GM18870 (cell line): Measurements from ENCODE around the gene LOXL3.

Experiments used
- ATAC-seq: cut with Tn5 transposase; IDR thresholded peaks from one replicate; pipeline ENCODE4 v1.9.1; 2021; ENCODE audit warnings: moderate library complexity; ENCODE audit not compliant: unreplicated experiment

Gene LOXL3, protein sequence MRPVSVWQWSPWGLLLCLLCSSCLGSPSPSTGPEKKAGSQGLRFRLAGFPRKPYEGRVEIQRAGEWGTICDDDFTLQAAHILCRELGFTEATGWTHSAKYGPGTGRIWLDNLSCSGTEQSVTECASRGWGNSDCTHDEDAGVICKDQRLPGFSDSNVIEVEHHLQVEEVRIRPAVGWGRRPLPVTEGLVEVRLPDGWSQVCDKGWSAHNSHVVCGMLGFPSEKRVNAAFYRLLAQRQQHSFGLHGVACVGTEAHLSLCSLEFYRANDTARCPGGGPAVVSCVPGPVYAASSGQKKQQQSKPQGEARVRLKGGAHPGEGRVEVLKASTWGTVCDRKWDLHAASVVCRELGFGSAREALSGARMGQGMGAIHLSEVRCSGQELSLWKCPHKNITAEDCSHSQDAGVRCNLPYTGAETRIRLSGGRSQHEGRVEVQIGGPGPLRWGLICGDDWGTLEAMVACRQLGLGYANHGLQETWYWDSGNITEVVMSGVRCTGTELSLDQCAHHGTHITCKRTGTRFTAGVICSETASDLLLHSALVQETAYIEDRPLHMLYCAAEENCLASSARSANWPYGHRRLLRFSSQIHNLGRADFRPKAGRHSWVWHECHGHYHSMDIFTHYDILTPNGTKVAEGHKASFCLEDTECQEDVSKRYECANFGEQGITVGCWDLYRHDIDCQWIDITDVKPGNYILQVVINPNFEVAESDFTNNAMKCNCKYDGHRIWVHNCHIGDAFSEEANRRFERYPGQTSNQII

DNA sequence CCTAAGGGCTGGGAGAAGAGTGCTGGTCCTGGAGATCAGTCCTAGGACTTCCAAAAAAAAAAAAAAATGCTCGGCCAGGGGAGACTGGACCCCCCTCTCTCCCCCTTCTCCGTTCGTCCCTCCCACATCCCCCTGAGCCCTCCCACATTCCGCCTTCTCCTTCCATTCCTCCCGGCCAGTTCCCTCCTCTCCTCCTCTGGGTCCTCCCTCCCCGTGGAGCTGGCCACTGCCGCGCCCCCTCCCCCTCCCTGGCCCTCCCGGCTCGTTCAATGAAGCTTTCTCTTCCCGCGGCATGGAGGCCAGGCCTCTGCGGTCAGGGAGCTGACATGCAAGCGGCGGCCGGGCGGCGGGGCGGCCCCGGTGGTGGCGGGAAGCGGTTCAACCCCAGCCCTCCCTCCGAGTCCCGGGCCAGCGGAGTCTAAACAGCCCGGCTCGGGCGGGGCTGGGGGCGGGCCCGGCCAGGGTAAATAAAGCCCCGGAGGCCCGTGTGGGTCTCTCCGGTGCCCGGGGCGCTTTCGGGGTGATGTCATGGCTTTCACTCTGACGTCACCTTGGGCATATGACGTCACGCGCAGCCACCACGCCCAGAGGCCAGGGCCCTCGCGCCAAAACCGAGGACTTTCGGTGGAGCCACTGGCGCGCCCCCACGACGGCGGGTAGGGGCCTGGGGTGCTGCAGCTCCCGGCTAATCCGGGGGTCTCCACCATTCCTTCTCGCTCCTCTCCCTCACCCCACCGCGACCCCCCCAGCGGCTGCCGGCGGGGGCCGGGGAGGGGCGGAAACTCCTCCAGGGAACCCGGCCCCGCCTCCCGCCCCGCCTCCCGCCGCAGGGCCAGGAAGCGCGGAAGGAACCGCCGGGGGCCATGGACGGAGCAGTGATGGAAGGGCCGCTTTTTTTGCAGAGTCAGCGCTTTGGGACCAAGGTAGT is at the start of gene LOXL3, which contains the start of gene DOK1:
Gene LOXL3, minus strand, starts transcription at position 51 of the 928 bp plus-strand sequence. CDS start 1,308 bp downstream, outside the sequence.
Gene DOK1, plus strand, starts transcription at position 829 of the 928 bp plus-strand sequence. Its CDS starts 35 bp downstream, at position 864.
- ATAC-seq, result no peak

DNA sequence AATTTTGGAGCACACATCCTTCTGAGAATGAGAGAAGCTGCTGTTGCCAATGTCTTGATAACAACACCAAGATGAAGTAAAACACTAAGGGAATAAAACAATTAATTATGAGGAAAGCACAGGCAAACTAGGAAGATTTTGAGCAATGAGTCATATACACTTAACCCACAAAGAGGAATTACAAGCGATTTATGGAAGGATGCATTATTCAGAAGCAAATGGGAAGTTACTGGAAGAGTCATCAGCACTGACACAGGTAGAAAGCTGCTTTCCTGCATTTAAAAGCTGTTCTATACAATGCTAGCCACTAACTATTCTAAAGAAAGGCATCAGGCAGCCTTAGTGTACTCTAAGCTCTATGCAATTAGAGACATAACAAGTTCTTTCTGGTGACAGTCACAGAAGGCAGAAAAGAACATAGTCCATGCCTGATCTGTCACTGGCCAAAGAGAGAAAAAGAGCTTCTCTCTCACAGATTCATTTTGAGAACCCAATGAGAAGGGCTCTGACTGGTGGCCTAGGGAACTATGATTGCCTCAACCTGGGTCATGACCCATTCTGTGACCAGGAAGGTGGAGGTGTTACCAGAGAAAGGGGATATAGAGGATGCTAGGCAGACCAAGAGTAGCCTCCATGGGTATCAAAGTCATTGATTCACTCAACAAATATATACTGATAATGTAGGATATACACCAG is 49.0 kb upstream of the LOXL3 start:
- ATAC-seq, result no peak

DNA sequence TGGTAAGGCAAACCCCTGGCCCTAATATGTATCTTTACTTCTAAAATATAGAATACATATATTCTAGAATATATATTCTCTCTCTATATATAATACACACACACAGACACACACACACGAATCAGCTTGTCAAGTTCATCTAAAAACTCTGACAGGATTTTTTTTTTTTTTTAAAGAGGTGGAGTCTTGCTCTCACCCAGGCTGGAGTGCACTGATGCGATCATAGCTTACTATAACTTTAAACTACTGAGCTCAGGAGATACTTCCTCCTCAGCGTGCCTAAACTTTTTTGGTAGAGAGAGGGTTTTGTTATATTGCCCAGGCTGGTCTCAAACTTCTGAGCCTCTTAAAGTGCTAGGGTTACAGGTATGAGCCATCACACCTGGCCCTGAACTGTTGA is 45.9 kb upstream of the LOXL3 start:
- ATAC-seq, result no peak

DNA sequence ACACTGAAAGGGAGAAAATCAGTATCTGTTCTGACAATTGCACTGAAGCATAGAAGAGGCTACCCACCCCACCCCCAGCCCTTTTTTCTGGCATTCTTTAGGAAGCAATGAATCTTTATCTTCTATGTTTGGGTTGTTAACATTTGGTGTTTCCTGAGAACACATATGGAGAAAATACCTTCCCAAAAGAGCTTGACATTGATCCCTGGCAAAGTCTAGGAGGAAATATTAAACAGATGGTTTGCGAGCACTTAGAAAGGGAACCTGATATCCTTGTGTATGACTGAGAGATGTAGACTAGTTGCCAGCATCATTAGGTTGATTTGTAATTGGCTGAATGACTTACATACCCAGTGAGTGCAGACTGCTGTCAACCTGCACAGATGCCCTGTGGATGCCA is 43.7 kb upstream of the LOXL3 start:
- no peak for ATAC-seq

DNA sequence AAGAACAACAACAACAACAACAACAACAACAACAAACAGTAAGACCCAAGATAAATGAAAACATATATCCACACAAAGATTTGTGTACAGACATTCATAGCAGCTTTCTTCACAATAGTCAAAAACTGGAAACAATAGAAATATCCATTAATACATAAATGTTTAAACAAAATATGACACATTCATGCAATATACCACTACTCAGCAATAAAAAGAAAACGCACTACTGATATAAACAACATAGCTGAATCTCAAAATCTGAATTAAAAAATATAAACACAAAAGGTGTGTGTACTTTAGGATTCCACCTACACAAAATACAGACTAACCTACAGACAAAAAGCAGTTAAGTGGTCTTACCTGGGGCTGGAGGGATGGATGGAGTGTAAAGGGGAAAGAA is 42.8 kb upstream of the LOXL3 start:
- no peak for ATAC-seq

DNA sequence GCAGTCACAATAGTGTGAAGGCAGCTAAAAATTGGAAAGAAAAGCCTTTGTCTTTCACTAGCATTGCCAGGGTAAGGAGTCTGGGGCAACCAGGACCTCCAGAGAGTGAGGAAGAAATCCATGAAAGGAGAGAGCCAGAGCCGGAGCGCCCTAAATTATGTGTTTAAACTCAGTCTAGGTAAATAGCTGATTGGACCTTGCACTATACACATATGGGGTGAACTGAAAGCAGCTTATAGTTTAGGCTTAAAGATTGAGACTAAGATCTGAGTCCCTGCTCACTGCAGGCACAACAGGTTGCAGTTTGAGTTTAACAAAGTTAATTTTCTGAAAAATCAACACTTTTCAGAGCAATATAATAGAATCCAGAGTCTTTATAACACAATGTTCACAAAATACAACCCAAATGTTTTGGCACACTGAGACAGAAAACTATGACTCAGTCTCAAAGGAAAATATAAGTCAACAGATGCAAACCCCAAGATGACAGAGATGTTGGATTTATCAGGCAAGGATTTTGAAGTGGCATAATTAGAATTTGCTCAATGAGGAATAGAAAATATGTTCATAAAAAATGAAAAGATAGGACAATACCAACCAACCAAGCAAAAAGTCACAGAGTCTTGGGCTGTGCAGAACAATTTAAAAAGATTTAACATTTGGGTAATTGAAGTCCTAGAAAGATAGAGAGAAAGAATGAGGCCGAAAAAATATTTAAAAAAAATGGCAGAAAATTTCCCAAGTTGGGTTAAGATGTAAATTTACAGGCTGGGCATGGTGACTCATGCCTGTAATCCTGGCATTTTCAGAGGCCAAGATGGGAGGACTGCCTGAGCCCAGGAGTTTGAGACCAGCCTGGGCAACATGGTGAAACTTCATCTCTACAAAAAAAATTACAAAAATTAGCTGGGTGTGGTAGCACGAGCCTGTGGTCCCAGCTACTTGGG is 40.4 kb upstream of the LOXL3 start:
- ATAC-seq, result no peak

DNA sequence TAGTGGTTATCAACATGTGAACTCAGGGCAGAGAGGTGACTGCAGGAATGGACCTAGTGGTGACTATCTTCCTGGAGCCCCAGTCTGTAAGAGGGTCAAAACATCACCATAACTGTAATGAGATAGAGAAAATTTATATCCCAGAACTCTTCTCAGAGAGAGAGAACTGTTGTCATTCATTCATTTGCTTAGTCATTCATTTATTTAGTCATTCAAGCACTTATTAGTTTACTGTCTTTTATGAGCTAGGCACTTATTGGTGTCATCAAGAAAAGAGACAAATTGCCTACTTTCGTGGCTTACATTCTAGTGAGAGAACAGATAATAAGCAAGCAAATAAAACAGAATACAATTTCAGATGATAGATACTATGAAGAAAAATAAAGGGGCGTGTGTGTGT is 34.9 kb upstream of the LOXL3 start:
- no peak for ATAC-seq

DNA sequence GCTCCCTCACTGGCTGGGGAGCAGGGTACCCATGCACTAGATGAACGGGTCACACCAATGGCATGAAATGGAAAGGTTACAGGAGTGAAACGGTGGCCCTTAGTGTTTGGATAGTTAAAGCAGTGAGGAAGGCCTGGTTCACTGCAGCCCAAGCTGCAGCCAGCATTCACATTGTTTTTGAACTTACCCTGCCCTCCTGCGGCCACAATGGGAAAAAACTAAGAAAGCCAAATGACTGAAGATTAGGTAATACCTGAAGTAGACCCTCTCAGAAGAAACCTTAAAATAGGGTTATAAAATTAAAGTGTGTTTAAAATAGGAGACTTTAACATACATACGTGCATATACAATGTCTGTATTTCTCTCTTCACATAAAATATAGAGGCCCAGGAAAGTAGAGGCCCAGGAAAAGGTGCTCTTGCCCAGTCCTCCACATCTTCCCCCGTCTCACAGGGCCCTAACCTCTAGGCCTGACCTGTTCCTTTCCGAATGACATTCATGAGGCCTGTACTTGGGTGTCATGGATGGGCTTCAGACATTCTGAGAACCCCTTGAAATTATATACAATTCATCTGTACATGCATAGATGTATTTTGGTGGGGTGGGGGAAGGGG is 34.0 kb upstream of the LOXL3 start:
- ATAC-seq, result peak; percentile 59

DNA sequence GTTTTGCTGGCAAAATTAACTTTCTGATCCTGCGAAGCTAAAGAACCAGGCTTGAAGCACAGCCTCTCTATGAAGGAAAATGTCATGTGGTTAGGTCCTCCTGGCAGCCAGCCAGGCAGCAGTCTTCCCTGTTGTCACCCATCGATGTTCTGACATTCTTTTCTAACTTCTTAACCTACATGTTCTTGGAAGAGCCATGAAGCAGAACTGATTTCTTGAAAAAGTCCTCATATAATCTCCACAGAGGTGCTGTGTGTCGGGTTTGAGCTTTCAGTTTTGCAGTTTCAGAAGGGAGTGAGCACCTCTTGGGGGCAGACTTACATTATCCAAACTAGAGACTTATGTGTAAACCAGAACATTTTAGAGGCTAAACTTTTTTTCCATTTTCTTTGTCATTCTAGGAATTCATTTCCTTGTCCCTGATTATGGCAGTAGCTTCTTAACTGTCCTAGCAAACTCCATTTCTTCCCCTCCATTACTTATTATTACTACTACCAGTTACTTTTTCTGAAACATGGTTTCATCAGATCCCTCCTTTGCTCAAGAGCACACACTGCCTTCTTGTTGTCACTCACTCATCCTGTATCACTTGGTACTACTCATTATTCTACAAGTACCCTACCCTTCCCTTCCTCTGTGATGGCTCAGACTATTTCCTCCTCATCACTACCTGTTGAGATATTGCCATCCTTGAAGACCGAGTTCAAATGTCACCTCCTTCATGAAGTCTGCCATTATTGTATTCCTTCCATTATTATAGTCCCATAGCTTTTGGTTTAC is 31.9 kb upstream of the LOXL3 start:
- no peak for ATAC-seq

DNA sequence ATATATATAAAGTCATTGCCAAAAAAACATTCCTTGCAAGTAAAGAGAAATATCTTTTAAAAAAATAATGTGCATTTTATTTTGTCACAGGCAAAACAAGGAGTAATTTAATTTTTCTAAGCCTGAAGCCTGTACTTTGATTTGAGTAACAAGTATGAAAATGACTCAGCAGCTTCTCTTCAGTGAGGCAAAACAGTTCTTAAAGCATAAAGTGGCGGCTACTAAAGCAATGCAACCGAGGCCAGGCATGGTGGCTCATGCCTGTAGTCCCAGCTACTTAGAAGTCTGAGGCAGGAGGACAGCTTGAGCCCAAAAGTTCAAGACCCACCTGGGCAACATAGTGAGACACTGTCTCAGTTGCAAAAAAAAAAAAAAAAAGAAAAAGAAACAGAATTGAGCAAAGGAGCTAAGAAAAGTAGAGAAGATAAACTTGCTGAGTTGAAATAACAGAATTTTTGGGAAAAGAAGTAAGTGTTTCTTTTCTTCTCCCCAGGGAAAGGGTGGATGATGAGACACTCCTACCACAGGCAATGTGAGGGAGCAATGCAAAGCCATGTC is 30.4 kb upstream of the LOXL3 start:
- peak; percentile 45 for ATAC-seq

DNA sequence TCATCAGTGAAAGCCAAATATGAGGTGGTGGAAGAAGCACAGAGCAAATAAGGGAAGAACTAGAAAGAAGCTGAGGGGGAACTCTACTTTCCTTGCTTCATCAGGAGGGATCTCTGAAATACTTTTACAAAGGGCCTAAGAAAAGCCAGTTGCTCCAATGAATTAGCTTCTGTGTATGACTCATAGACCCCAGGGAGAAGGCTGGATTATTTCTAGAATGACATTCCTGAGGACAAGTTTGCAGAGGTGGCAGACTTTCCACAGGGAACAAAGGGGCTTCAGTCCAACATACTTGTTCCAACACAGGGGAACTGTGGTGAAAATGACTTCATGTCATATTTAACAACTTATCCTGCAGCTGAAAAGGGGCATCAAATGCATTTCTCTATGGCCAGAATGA is 29.8 kb upstream of the LOXL3 start:
- ATAC-seq, result no peak

DNA sequence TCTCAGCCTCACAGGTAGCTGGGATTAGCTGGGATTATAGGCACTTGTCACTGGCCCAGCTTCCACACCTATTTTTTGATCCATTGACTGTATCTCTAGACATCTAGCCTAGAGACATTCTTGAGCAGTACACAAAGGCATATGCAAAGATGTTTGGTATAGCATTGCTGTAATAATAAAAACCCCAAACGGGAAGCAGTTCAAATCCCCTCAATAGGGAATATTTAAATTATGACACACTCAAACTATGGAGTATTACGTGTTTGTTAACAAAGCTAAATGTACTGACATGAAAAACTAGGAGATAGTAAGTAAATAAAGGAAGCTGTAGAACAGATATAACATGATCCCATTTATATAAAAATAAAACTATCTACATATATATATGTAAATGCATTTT is 28.4 kb upstream of the LOXL3 start:
- no peak for ATAC-seq

DNA sequence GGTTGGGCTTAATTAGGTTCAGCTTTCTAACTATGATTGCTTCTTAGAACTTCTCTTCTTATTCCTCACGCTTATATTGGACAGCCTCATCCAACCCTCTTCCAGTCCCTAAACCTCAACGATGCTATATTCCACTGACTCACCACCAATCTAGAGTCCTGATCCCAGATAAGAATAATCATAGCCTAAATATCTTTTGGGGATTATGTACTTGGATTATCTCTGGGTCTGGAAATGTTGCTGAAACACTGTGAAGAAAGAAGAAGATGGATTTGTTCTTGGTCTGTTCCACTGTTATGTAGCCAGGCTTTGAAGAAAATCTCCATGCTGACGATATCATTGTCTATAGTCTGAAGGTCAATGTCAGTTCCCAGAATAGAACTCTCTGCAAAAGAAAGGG is 27.7 kb upstream of the LOXL3 start:
- ATAC-seq, result no peak

DNA sequence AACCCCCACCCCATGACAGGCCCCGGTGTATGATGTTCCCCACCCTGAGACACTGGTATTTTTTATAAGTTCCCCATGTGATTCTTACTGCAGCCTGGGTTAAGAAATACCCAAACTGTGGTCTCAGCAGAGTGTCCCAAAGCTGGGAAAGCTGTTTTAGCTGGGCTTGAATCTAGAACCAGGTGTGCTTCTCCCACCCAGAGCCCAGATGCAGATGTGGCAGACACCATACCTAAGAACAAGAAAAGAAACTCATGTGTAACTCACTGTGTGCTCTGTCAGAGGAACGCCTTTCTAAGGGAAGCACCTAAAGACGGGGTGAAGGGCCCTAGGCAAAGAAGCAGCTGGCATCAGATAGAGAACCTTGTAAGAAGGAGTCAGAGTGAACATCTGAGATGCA is 24.7 kb upstream of the LOXL3 start:
- no peak for ATAC-seq

DNA sequence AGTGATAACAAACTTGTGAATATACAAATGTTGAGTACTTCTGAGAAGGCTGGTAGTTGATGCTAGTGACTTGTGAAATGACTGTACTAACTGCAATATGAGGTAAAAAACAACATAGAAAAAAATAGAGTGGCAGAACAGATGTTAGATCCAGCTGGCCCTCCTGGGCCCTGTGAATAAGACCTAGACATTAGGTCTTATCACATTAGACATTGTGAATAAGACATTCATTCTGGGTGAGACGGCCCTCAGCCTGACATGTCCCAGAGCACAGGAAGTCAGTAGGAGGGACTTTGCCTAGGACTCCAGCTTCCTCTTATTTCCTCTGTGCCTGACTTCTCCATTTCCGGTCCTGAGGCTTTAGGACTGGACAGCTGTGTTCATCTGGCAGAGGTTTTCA is 23.7 kb upstream of the LOXL3 start:
- no peak for ATAC-seq

DNA sequence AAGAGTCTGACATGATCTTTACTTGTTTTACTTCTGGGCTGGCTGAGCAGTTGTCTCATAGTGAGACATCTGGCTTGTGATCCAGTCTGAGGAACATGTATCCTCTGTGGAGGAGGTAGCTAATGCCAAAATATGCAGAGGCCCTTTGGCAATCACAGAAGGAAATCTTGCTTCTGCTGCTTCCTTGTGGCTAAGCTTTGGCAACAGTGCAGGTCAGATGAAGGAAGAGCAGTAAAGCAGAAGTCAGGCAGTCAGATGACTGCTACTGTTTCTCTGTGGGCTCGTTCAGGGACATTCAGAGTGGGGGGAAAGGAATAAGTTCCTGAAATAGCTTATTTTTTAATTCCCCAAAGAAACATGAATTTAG is 23.1 kb upstream of the LOXL3 start:
- ATAC-seq, result no peak

DNA sequence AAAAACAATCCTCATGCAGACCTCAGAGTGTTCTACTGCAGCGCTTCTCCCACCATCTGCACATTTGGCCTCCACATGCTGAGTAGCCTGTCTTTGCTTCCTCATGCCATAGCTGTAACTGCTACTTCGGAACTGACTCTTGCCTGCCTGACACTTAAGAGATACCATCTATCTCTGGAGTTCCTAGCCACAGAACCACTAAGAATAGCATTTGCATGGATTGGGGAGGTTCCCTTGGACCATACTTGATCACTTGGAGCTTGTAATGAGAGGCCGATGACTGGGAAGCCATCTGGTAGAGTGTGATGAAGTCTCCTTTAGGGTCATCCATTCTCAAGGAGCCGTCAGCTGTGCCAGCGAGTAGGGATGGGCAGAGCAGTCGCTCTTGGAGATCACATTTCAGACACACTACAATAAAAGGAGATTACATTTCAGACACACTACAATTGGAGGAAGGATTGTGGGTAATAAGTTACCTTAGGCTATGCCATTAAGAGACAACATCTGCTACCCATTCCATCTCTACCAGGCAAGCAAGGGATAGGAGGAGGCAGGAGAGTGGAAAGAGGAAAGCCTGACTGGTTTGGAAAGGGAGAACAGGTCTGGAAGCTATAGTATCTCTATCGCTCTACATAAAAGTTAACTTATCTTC is 22.6 kb upstream of the LOXL3 start:
- ATAC-seq, result no peak
